ENCODE results near the gene NF1.

Gene NF1

GRCh38 chr17:31291820-31292219 is 197.0 kb downstream of the NF1 start:
- H3K9me2 ChIP-seq (ENCODE audit: low read depth, low read length) = no peaks in the 10 kb centered on the region
- H3K79me2 ChIP-seq (ENCODE audit: insufficient read depth, low read length) = no peaks in the 10 kb centered on the region
- no peaks in the 10 kb centered on the region for H4K20me1 ChIP-seq (ENCODE audit: insufficient read depth, low read length)
- H3K36me3 ChIP-seq (ENCODE audit: insufficient read depth, low read length) = no peaks in the 10 kb centered on the region
- no peaks in the 10 kb centered on the region for H3F3A ChIP-seq (ENCODE audit: insufficient read depth, low read length)
- H3K4me1 ChIP-seq (ENCODE audit: insufficient read depth, low read length, severe bottlenecking) = peaks cover 8% of the 10 kb centered on the region
- no peaks in the 10 kb centered on the region for H3K27me3 ChIP-seq (ENCODE audit: insufficient read depth, low read length)
- H3K27ac ChIP-seq (ENCODE audit: low read depth, low read length, poor library complexity, severe bottlenecking) = no peak overlapping the region
- H3K9ac ChIP-seq (ENCODE audit: low read length) = no peak overlapping the region
- no peak for TF ChIP-seq EZH2 (IDR thresholded peaks at IDR 0.05; ENCODE audit: borderline replicate concordance, low read length)
- TF ChIP-seq, protein P1, sequence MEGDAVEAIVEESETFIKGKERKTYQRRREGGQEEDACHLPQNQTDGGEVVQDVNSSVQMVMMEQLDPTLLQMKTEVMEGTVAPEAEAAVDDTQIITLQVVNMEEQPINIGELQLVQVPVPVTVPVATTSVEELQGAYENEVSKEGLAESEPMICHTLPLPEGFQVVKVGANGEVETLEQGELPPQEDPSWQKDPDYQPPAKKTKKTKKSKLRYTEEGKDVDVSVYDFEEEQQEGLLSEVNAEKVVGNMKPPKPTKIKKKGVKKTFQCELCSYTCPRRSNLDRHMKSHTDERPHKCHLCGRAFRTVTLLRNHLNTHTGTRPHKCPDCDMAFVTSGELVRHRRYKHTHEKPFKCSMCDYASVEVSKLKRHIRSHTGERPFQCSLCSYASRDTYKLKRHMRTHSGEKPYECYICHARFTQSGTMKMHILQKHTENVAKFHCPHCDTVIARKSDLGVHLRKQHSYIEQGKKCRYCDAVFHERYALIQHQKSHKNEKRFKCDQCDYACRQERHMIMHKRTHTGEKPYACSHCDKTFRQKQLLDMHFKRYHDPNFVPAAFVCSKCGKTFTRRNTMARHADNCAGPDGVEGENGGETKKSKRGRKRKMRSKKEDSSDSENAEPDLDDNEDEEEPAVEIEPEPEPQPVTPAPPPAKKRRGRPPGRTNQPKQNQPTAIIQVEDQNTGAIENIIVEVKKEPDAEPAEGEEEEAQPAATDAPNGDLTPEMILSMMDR (IDR thresholded peaks at IDR 0.05; ENCODE audit: low read length) = no peak
- H2AFZ ChIP-seq (ENCODE audit: low read length) = no peak overlapping the region
- H3K9me3 ChIP-seq (ENCODE audit: low read length) = no peaks in the 10 kb centered on the region
- no peak overlapping the region for H3K4me2 ChIP-seq (ENCODE audit: low read length)
- H3K4me3 ChIP-seq (ENCODE audit: low read depth, low read length, poor library complexity, severe bottlenecking) = no peak overlapping the region

DNA sequence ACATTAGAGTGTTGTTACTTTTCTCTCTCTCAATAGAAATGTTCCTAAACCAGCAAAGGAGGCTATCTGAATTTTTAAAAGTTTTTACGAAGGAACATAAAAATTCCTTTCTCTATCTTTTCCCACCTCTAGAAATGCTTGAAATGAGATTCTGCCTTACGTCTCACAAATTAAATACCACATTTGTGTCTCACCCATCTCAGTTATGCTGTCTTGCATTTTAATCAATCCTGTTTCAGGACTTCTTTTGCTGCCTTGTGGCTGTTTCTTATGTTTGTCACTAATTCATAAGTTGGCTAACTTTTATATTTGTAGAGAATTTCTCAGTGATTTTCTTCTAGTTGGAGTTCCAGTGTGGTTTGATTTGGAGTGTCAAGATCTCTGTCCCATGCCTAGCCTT is 198.8 kb downstream of the NF1 start:
- no peak overlapping the region for H3K9ac ChIP-seq (ENCODE audit: low read length)
- H2AFZ ChIP-seq (ENCODE audit: low read length) = no peak overlapping the region
- H3K9me3 ChIP-seq (ENCODE audit: low read length) = no peaks in the 10 kb centered on the region
- H3F3A ChIP-seq (ENCODE audit: insufficient read depth, low read length) = no peaks in the 10 kb centered on the region
- TF ChIP-seq EZH2 (IDR thresholded peaks at IDR 0.05; ENCODE audit: borderline replicate concordance, low read length) = no peak
- TF ChIP-seq, protein P1 (IDR thresholded peaks at IDR 0.05; ENCODE audit: low read length) = no peak
- H3K36me3 ChIP-seq (ENCODE audit: insufficient read depth, low read length) = no peaks in the 10 kb centered on the region
- H3K27ac ChIP-seq (ENCODE audit: low read depth, low read length, poor library complexity, severe bottlenecking) = no peak overlapping the region
- no peak overlapping the region for H3K4me2 ChIP-seq (ENCODE audit: low read length)
- peaks cover 8% of the 10 kb centered on the region for H3K4me1 ChIP-seq (ENCODE audit: insufficient read depth, low read length, severe bottlenecking)
- H3K9me2 ChIP-seq (ENCODE audit: low read depth, low read length) = no peaks in the 10 kb centered on the region
- no peaks in the 10 kb centered on the region for H4K20me1 ChIP-seq (ENCODE audit: insufficient read depth, low read length)
- H3K79me2 ChIP-seq (ENCODE audit: insufficient read depth, low read length) = no peaks in the 10 kb centered on the region
- no peak overlapping the region for H3K4me3 ChIP-seq (ENCODE audit: low read depth, low read length, poor library complexity, severe bottlenecking)
- H3K27me3 ChIP-seq (ENCODE audit: insufficient read depth, low read length) = no peaks in the 10 kb centered on the region

- Histone ChIP-seq H3K79me2 (ENCODE audit: insufficient read depth, low read length) (no peaks in the 10 kb centered on the region), H3K27me3 (ENCODE audit: insufficient read depth, low read length) (no peaks in the 10 kb centered on the region), H4K20me1 (ENCODE audit: insufficient read depth, low read length) (no peaks in the 10 kb centered on the region), H3K9me3 (ENCODE audit: low read length) (no peaks in the 10 kb centered on the region), H3K4me1 (ENCODE audit: insufficient read depth, low read length, severe bottlenecking) (peaks cover 8% of the 10 kb centered on the region), H3K9ac (ENCODE audit: low read length) (no peak overlapping the region), H3F3A (ENCODE audit: insufficient read depth, low read length) (no peaks in the 10 kb centered on the region), H3K4me2 (ENCODE audit: low read length) (no peak overlapping the region), H3K4me3 (ENCODE audit: low read depth, low read length, poor library complexity, severe bottlenecking) (no peak overlapping the region), H3K9me2 (ENCODE audit: low read depth, low read length) (no peaks in the 10 kb centered on the region), H2AFZ (ENCODE audit: low read length) (no peak overlapping the region), H3K36me3 (ENCODE audit: insufficient read depth, low read length) (no peaks in the 10 kb centered on the region), H3K27ac (ENCODE audit: low read depth, low read length, poor library complexity, severe bottlenecking) (no peak overlapping the region)
- no peak for TF ChIP-seq EZH2 (IDR thresholded peaks at IDR 0.05; ENCODE audit: borderline replicate concordance, low read length)
- TF ChIP-seq, protein P1 (IDR thresholded peaks at IDR 0.05; ENCODE audit: low read length) = no peak
Measured at GRCh38 chr17:31294231-31294630, 199.5 kb downstream of the NF1 start.
